ENCODE data around the gene CTSC.

Gene CTSC

GRCh38 chr11:88310246-88310645 is 27.3 kb downstream of the CTSC start:
- H3K79me1 ChIP-seq (ENCODE audit: low read depth, low read length), result no peaks in the 10 kb centered on the region
- peaks cover 8 to 21% of the 10 kb centered on the region in 2 donors for H3K36me3 ChIP-seq (replicated peaks in 1 of 2; ENCODE audit: control insufficient read depth in 2 of 2, insufficient read depth in 2 of 2, low read length in 2 of 2)
- no peak overlapping the region for H2BK5ac ChIP-seq (ENCODE audit: low read length)
- no peaks in the 10 kb centered on the region for H3K27me3 ChIP-seq (ENCODE audit: control insufficient read depth in 3 of 3, insufficient read depth in 3 of 3, low read depth in 1 of 3, low read length in 3 of 3)
- no peak overlapping the region for H2BK120ac ChIP-seq (ENCODE audit: low read depth, low read length)
- H2BK15ac ChIP-seq (ENCODE audit: low read length), result no peak overlapping the region
- H4K8ac ChIP-seq (ENCODE audit: low read depth, low read length), result no peak overlapping the region
- DNase-seq (ENCODE audit: low spot score), result no peak
- no peak overlapping the region for H2BK12ac ChIP-seq (ENCODE audit: low read length)
- WGBS, 2 donors (ENCODE audit: extremely low coverage in 2 of 2, insufficient read length in 2 of 2, insufficient replicate concordance in 1 of 2), result no CpG with 5 or more reads among the region's 1 CpG
- no peak overlapping the region for H3K18ac ChIP-seq (ENCODE audit: low read length)
- no peak overlapping the region for H2AK5ac ChIP-seq (ENCODE audit: low read depth, low read length)
- no peak overlapping the region for H3K27ac ChIP-seq (replicated peaks; ENCODE audit: low read length)
- no peak overlapping the region for H4K91ac ChIP-seq (ENCODE audit: low read depth, low read length, poor library complexity)
- no peak overlapping the region for H3K9ac ChIP-seq (ENCODE audit: low read depth, low read length, poor library complexity)
- H3K23ac ChIP-seq (ENCODE audit: low read depth, low read length, poor library complexity), result no peak overlapping the region
- H3K4ac ChIP-seq (ENCODE audit: low read length), result no peak overlapping the region
- no peak overlapping the region for H3K14ac ChIP-seq (ENCODE audit: low read length)
- no peak overlapping the region for H2AFZ ChIP-seq (ENCODE audit: low read length)
- peaks cover 0 to 7% of the 10 kb centered on the region in 2 donors for H3K9me3 ChIP-seq (replicated peaks in 1 of 2; ENCODE audit: control insufficient read depth in 2 of 2, insufficient read depth in 1 of 2, low read depth in 1 of 2, low read length in 2 of 2)
- peaks cover 2 to 9% of the 10 kb centered on the region in 2 donors for H3K4me1 ChIP-seq (ENCODE audit: control insufficient read depth in 2 of 2, insufficient read depth in 1 of 2, low read depth in 1 of 2, low read length in 2 of 2)
- no peak overlapping the region for H3K4me3 ChIP-seq (ENCODE audit: low read length in 2 of 2)
- H3K4me2 ChIP-seq (ENCODE audit: insufficient read depth, low read length, poor library complexity, severe bottlenecking), result no peak overlapping the region

GRCh38 chr11:88308576-88308975 is 29.0 kb downstream of the CTSC start:
- Histone ChIP-seq H3K4me2 (ENCODE audit: insufficient read depth, low read length, poor library complexity, severe bottlenecking) (no peak overlapping the region), H2BK12ac (ENCODE audit: low read length) (no peak overlapping the region), H3K4ac (ENCODE audit: low read length) (no peak overlapping the region), H3K4me3 (ENCODE audit: low read length in 2 of 2) (no peak overlapping the region), H3K79me1 (ENCODE audit: low read depth, low read length) (no peaks in the 10 kb centered on the region), H3K14ac (ENCODE audit: low read length) (no peak overlapping the region), H3K27me3 (ENCODE audit: control insufficient read depth in 3 of 3, insufficient read depth in 3 of 3, low read depth in 1 of 3, low read length in 3 of 3) (no peaks in the 10 kb centered on the region), H3K36me3 (replicated peaks in 1 of 2; ENCODE audit: control insufficient read depth in 2 of 2, insufficient read depth in 2 of 2, low read length in 2 of 2) (peaks cover 8 to 21% of the 10 kb centered on the region in 2 donors), H3K27ac (replicated peaks; ENCODE audit: low read length) (no peak overlapping the region), H3K18ac (ENCODE audit: low read length) (no peak overlapping the region), H2AK5ac (ENCODE audit: low read depth, low read length) (no peak overlapping the region), H2BK15ac (ENCODE audit: low read length) (no peak overlapping the region), H2BK120ac (ENCODE audit: low read depth, low read length) (no peak overlapping the region), H4K8ac (ENCODE audit: low read depth, low read length) (no peak overlapping the region), H3K9me3 (replicated peaks in 1 of 2; ENCODE audit: control insufficient read depth in 2 of 2, insufficient read depth in 1 of 2, low read depth in 1 of 2, low read length in 2 of 2) (peaks cover 0 to 7% of the 10 kb centered on the region in 2 donors), H3K23ac (ENCODE audit: low read depth, low read length, poor library complexity) (no peak overlapping the region), H2BK5ac (ENCODE audit: low read length) (no peak overlapping the region), H2AFZ (ENCODE audit: low read length) (no peak overlapping the region), H3K9ac (ENCODE audit: low read depth, low read length, poor library complexity) (no peak overlapping the region), H3K4me1 (ENCODE audit: control insufficient read depth in 2 of 2, insufficient read depth in 1 of 2, low read depth in 1 of 2, low read length in 2 of 2) (peaks cover 2 to 9% of the 10 kb centered on the region in 2 donors), H4K91ac (ENCODE audit: low read depth, low read length, poor library complexity) (no peak overlapping the region)
- WGBS, 2 donors (ENCODE audit: extremely low coverage in 2 of 2, insufficient read length in 2 of 2, insufficient replicate concordance in 1 of 2), result no CpG with 5 or more reads among the region's 2 CpGs
- no peak for DNase-seq (ENCODE audit: low spot score)

GRCh38 chr11:88307749-88308425 is 29.6 kb downstream of the CTSC start:
- Histone ChIP-seq H2AFZ (ENCODE audit: low read length) (no peak overlapping the region), H3K9ac (ENCODE audit: low read depth, low read length, poor library complexity) (no peak overlapping the region), H3K4ac (ENCODE audit: low read length) (no peak overlapping the region), H2BK15ac (ENCODE audit: low read length) (no peak overlapping the region), H3K18ac (ENCODE audit: low read length) (no peak overlapping the region), H3K36me3 (replicated peaks in 1 of 2; ENCODE audit: control insufficient read depth in 2 of 2, insufficient read depth in 2 of 2, low read length in 2 of 2) (peaks cover 8 to 21% of the 10 kb centered on the region in 2 donors), H2BK5ac (ENCODE audit: low read length) (no peak overlapping the region), H3K4me3 (ENCODE audit: low read length in 2 of 2) (no peak overlapping the region), H4K8ac (ENCODE audit: low read depth, low read length) (no peak overlapping the region), H2BK120ac (ENCODE audit: low read depth, low read length) (no peak overlapping the region), H4K91ac (ENCODE audit: low read depth, low read length, poor library complexity) (no peak overlapping the region), H3K4me1 (ENCODE audit: control insufficient read depth in 2 of 2, insufficient read depth in 1 of 2, low read depth in 1 of 2, low read length in 2 of 2) (peaks cover 2 to 6% of the 10 kb centered on the region in 2 donors), H2BK12ac (ENCODE audit: low read length) (no peak overlapping the region), H3K27me3 (ENCODE audit: control insufficient read depth in 3 of 3, insufficient read depth in 3 of 3, low read depth in 1 of 3, low read length in 3 of 3) (no peaks in the 10 kb centered on the region), H3K23ac (ENCODE audit: low read depth, low read length, poor library complexity) (no peak overlapping the region), H3K9me3 (replicated peaks in 1 of 2; ENCODE audit: control insufficient read depth in 2 of 2, insufficient read depth in 1 of 2, low read depth in 1 of 2, low read length in 2 of 2) (peaks cover 0 to 7% of the 10 kb centered on the region in 2 donors), H3K14ac (ENCODE audit: low read length) (no peak overlapping the region), H3K79me1 (ENCODE audit: low read depth, low read length) (no peaks in the 10 kb centered on the region), H2AK5ac (ENCODE audit: low read depth, low read length) (no peak overlapping the region), H3K27ac (replicated peaks; ENCODE audit: low read length) (no peak overlapping the region), H3K4me2 (ENCODE audit: insufficient read depth, low read length, poor library complexity, severe bottlenecking) (no peak overlapping the region)
- DNase-seq (ENCODE audit: low spot score), result no peak
- WGBS, 2 donors (ENCODE audit: extremely low coverage in 2 of 2, insufficient read length in 2 of 2, insufficient replicate concordance in 1 of 2), result no CpG with 5 or more reads among the region's 11 CpGs

- no peak overlapping the region for H3K27ac ChIP-seq (replicated peaks; ENCODE audit: low read length)
- H3K14ac ChIP-seq (ENCODE audit: low read length), result no peak overlapping the region
- H2BK15ac ChIP-seq (ENCODE audit: low read length), result no peak overlapping the region
- H3K9ac ChIP-seq (ENCODE audit: low read depth, low read length, poor library complexity), result no peak overlapping the region
- peaks cover 0 to 7% of the 10 kb centered on the region in 2 donors for H3K9me3 ChIP-seq (replicated peaks in 1 of 2; ENCODE audit: control insufficient read depth in 2 of 2, insufficient read depth in 1 of 2, low read depth in 1 of 2, low read length in 2 of 2)
- H3K79me1 ChIP-seq (ENCODE audit: low read depth, low read length), result no peaks in the 10 kb centered on the region
- no peak overlapping the region for H2BK12ac ChIP-seq (ENCODE audit: low read length)
- H2BK120ac ChIP-seq (ENCODE audit: low read depth, low read length), result no peak overlapping the region
- no peak overlapping the region for H3K18ac ChIP-seq (ENCODE audit: low read length)
- no peak overlapping the region for H4K91ac ChIP-seq (ENCODE audit: low read depth, low read length, poor library complexity)
- peaks cover 8 to 21% of the 10 kb centered on the region in 2 donors for H3K36me3 ChIP-seq (replicated peaks in 1 of 2; ENCODE audit: control insufficient read depth in 2 of 2, insufficient read depth in 2 of 2, low read length in 2 of 2)
- no peak overlapping the region for H3K4ac ChIP-seq (ENCODE audit: low read length)
- DNase-seq (ENCODE audit: low spot score), result no peak
- no peak overlapping the region for H2BK5ac ChIP-seq (ENCODE audit: low read length)
- H3K4me3 ChIP-seq (ENCODE audit: low read length in 2 of 2), result no peak overlapping the region
- no peak overlapping the region for H3K23ac ChIP-seq (ENCODE audit: low read depth, low read length, poor library complexity)
- H2AK5ac ChIP-seq (ENCODE audit: low read depth, low read length), result no peak overlapping the region
- no peak overlapping the region for H4K8ac ChIP-seq (ENCODE audit: low read depth, low read length)
- no peak overlapping the region for H2AFZ ChIP-seq (ENCODE audit: low read length)
- peaks cover 0 to 2% of the 10 kb centered on the region in 2 donors for H3K4me1 ChIP-seq (ENCODE audit: control insufficient read depth in 2 of 2, insufficient read depth in 1 of 2, low read depth in 1 of 2, low read length in 2 of 2)
- WGBS, 2 donors (ENCODE audit: extremely low coverage in 2 of 2, insufficient read length in 2 of 2, insufficient replicate concordance in 1 of 2), result no CpG with 5 or more reads among the region's 2 CpGs
- no peaks in the 10 kb centered on the region for H3K27me3 ChIP-seq (ENCODE audit: control insufficient read depth in 3 of 3, insufficient read depth in 3 of 3, low read depth in 1 of 3, low read length in 3 of 3)
- H3K4me2 ChIP-seq (ENCODE audit: insufficient read depth, low read length, poor library complexity, severe bottlenecking), result no peak overlapping the region
These were observed 30.8 kb downstream of the CTSC start for GRCh38 chr11:88306785-88307184.

Measured in neuronal stem cell (in vitro differentiated cells).